Brain microvascular endothelial cell (primary cell): ENCODE results near the gene MARCHF3.

Experiments used
- DNase-seq: peaks from one replicate; pipeline ENCODE4 v3.0.0-alpha.2; 2020
- H3K27ac ChIP-seq: fragments of 250-450 bp; sonication (Bioruptor Pico); 2 replicates; pipeline ENCODE4 v1.5.1; 2020; ENCODE audit warnings: mild to moderate bottlenecking, moderate library complexity
- H3K27me3 ChIP-seq: fragments of 250-450 bp; sonication (Bioruptor Pico); replicated peaks from 2 replicates; pipeline ENCODE4 v1.5.1; 2020; ENCODE audit warnings: mild to moderate bottlenecking
- H3K36me3 ChIP-seq: fragments of 250-450 bp; sonication (Bioruptor Pico); replicated peaks from 2 replicates; pipeline ENCODE4 v1.5.1; 2020; ENCODE audit warnings: mild to moderate bottlenecking
- H3K4me3 ChIP-seq: 2 replicates; pipeline ENCODE4 v1.5.1; 2011; ENCODE audit warnings: low read depth, mild to moderate bottlenecking, control low read depth, low read length, moderate library complexity
- CTCF ChIP-seq: IDR thresholded peaks from 2 replicates; pipeline ENCODE4 v1.5.1; 2011; ENCODE audit warnings: low read depth, mild to moderate bottlenecking, moderate library complexity, low read length, control low read depth, inconsistent platforms; ENCODE audit errors: missing control alignments
- in situ Hi-C: cut with HindIII; loops from 2 replicates; pipeline ENCODE4 v1.10.0; 2017; ENCODE audit warnings: low sequenced_read_pairs, low pct_ligation_motif_present

The MARCHF3 gene

GRCh38 chr5:126836778-126837177 is 193.6 kb downstream of the MARCHF3 start:
- no peak for DNase-seq
- no peaks in the 10 kb centered on the region for H3K27me3 ChIP-seq
- H3K4me3 ChIP-seq = no peak overlapping the region
- no peak overlapping the region for H3K27ac ChIP-seq
- TF ChIP-seq CTCF = no peak
- no peaks in the 10 kb centered on the region for H3K36me3 ChIP-seq
- in situ Hi-C loops = no loop called here

- no peak for DNase-seq
- Histone ChIP-seq H3K4me3 (no peak overlapping the region), H3K36me3 (no peaks in the 10 kb centered on the region), H3K27ac (no peak overlapping the region), H3K27me3 (no peaks in the 10 kb centered on the region)
- TF ChIP-seq CTCF = no peak
- in situ Hi-C loops = no loop called here
Measured at GRCh38 chr5:126831156-126831555, 199.2 kb downstream of the MARCHF3 start.

GRCh38 chr5:126830061-126830460 is 200.3 kb downstream of the MARCHF3 start:
- Histone ChIP-seq H3K27ac (no peak overlapping the region), H3K4me3 (no peak overlapping the region), H3K36me3 (peaks cover 2% of the 10 kb centered on the region), H3K27me3 (no peaks in the 10 kb centered on the region)
- no peak for DNase-seq
- TF ChIP-seq CTCF = no peak
- in situ Hi-C loops = no loop called here

- DNase-seq = no peak
- Histone ChIP-seq H3K27me3 (no peaks in the 10 kb centered on the region), H3K36me3 (peaks cover 2% of the 10 kb centered on the region), H3K27ac (no peak overlapping the region), H3K4me3 (no peak overlapping the region)
- TF ChIP-seq CTCF = no peak
- in situ Hi-C loops = no loop called here
Measured at GRCh38 chr5:126829098-126829497, 201.3 kb downstream of the MARCHF3 start.

GRCh38 chr5:126826619-126827215 is 203.6 kb downstream of the MARCHF3 start:
- Histone ChIP-seq H3K27me3 (no peaks in the 10 kb centered on the region), H3K27ac (no peak overlapping the region), H3K36me3 (peaks cover 2% of the 10 kb centered on the region), H3K4me3 (no peak overlapping the region)
- DNase-seq = no peak
- in situ Hi-C loops = no loop called here
- TF ChIP-seq CTCF = no peak

- Histone ChIP-seq H3K27me3 (no peaks in the 10 kb centered on the region), H3K4me3 (no peak overlapping the region), H3K36me3 (no peaks in the 10 kb centered on the region), H3K27ac (no peak overlapping the region)
- TF ChIP-seq CTCF = no peak
- DNase-seq = no peak
- in situ Hi-C loops = no loop called here
Measured at GRCh38 chr5:126819253-126819652, 211.1 kb downstream of the MARCHF3 start.
